Peyer's patch (tissue), 4 donors: ENCODE measurements around the gene POPDC2. TPM values are rescaled to one million over a fixed set of nuclear protein-coding genes. Genes with fewer than 3 reads are reported as not detected.

Experiments
- DNase-seq, 3 donors: peaks; one replicate each; pipeline ENCODE4 v3.0.0-alpha.2; 2017 to 2019
- H3K27ac ChIP-seq, 4 donors: fragments of 200-600 bp; sonication (generic); one replicate each; pipeline ENCODE4 v1.5.1; 2016 to 2019
- H3K27me3 ChIP-seq, 2 donors: fragments of 200-600 bp; sonication (generic); one replicate each; pipeline ENCODE4 v1.5.1; 2019
- H3K36me3 ChIP-seq, 3 donors: fragments of 200-600 bp; sonication (generic); one replicate each; pipeline ENCODE4 v1.5.1; 2016 to 2019
- H3K4me1 ChIP-seq, 4 donors: fragments of 200-600 bp; sonication (generic); one replicate each; pipeline ENCODE4 v1.5.1; 2016 to 2019
- H3K4me3 ChIP-seq, 4 donors: fragments of 200-600 bp; sonication (generic); 1 replicate in 3 of 4; 2 replicates in 1 of 4; pipeline ENCODE4 v1.5.1; 2016 to 2019; ENCODE audit warnings: mild to moderate bottlenecking in 1 of 4
- H3K9me3 ChIP-seq, 4 donors: fragments of 200-600 bp; sonication (generic); one replicate each; pipeline ENCODE4 v1.5.1; 2016 to 2019; ENCODE audit warnings: mild to moderate bottlenecking in 1 of 4
- POLR2A ChIP-seq, 2 donors: fragments of 450-650 bp; IDR thresholded peaks; one replicate each; pipeline ENCODE4 v1.5.1; 2017; ENCODE audit warnings: antibody characterized with exemption in 2 of 2, mild to moderate bottlenecking in 2 of 2, moderate library complexity in 2 of 2
- total RNA-seq, 4 donors: library from RNA; depleted of rRNA; stranded (reverse); fragments of >200 nt; gene quantifications; one replicate each; pipeline ENCODE4 v1.1.0, GENCODE V29; 2016
- TF ChIP-seq, protein P1 (sequence below), 6 experiments: fragments of 450-650 bp in 4 of 6; fragments of 200-600 bp in 2 of 6; sonication (generic) in 1 of 6; IDR thresholded peaks; one replicate each; pipeline ENCODE4 v1.5.1; 2017 to 2019; ENCODE audit warnings: antibody characterized with exemption in 6 of 6, mild to moderate bottlenecking in 3 of 6, moderate library complexity in 1 of 6

POPDC2 gene, protein sequence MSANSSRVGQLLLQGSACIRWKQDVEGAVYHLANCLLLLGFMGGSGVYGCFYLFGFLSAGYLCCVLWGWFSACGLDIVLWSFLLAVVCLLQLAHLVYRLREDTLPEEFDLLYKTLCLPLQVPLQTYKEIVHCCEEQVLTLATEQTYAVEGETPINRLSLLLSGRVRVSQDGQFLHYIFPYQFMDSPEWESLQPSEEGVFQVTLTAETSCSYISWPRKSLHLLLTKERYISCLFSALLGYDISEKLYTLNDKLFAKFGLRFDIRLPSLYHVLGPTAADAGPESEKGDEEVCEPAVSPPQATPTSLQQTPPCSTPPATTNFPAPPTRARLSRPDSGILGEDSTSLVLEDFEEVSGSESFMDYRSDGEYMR
- 1 to 10 TPM; 3.0 to 8.3 (median 6.3) TPM for total RNA-seq

DNA sequence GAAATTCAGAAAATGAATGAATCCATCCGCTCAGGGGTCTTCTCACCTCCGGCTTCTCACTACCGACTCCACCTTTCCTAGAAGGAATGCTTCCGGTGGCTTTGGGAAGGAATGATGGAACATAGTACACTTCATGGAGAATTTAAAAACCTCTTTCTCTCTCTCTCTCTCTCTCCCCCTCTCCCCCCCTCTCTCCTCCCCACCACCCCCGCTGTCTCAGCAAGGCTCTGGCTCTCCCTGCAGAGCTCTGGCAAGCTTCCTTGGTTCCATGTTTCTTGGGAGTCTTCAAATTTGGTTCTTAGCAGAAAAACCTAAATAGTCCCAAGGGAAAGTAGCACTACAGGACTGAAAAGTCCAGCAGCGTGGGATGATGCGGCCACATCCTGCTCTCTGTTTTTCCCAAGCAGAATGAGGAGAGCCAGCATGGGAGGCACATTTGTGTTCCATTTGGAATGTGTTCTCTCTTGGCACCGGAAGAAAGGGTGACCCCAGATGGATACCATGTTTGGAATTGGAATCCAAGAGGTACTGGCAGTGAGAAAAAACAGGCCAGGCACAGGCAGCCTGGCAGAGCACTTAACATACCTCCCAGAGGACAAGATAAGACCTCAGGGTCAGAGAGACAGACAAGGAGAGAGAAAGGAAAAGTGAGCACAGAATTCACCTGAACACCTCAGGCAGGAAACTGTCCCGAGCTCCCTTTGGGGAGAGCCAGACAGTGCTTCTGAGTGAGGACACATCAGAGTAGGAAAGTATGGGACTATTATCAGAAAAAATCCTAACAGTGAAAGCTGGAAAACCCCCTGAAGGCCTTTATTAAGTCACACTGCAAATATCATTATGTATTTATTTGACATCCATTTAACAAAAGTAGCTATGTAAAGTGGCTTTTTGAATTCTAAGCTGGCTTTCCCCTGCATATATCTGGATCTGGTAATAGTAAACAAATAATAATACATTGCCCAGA, at the start of gene POPDC2:
POPDC2 (minus strand) TSS at position 116 of the 967 bp plus-strand sequence. CDS start 166 bp downstream, outside the sequence.
- no peaks in the 10 kb centered on the region for H3K36me3 ChIP-seq
- TF ChIP-seq, protein P1, sequence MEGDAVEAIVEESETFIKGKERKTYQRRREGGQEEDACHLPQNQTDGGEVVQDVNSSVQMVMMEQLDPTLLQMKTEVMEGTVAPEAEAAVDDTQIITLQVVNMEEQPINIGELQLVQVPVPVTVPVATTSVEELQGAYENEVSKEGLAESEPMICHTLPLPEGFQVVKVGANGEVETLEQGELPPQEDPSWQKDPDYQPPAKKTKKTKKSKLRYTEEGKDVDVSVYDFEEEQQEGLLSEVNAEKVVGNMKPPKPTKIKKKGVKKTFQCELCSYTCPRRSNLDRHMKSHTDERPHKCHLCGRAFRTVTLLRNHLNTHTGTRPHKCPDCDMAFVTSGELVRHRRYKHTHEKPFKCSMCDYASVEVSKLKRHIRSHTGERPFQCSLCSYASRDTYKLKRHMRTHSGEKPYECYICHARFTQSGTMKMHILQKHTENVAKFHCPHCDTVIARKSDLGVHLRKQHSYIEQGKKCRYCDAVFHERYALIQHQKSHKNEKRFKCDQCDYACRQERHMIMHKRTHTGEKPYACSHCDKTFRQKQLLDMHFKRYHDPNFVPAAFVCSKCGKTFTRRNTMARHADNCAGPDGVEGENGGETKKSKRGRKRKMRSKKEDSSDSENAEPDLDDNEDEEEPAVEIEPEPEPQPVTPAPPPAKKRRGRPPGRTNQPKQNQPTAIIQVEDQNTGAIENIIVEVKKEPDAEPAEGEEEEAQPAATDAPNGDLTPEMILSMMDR (IDR thresholded peaks at IDR 0.05), result no peak
- no peak for TF ChIP-seq POLR2A (IDR thresholded peaks at IDR 0.05)
- H3K27ac ChIP-seq, result peak within 1 kb of the TSS in 2 of 4 donors; percentile 15 to 51
- no peaks in the 10 kb centered on the region for H3K27me3 ChIP-seq
- DNase-seq, result no peak
- peak within 1 kb of the TSS in 1 of 4 donors; percentile 30 for H3K4me3 ChIP-seq
- no peaks in the 10 kb centered on the region for H3K9me3 ChIP-seq
- no peaks in the 10 kb centered on the region for H3K4me1 ChIP-seq

GRCh38 chr3:119703820-119704531, 43.6 kb upstream of the POPDC2 start:
- peaks cover 0 to 14% (median 6%) of the 10 kb centered on the region in 4 donors for H3K4me1 ChIP-seq
- H3K9me3 ChIP-seq, result no peaks in the 10 kb centered on the region
- no peak overlapping the region for H3K4me3 ChIP-seq
- H3K27me3 ChIP-seq, result no peaks in the 10 kb centered on the region
- TF ChIP-seq, protein P1 (IDR thresholded peaks at IDR 0.05), result no peak
- TF ChIP-seq POLR2A (IDR thresholded peaks at IDR 0.05), result no peak
- DNase-seq, result no peak
- no peak overlapping the region for H3K27ac ChIP-seq
- no peaks in the 10 kb centered on the region for H3K36me3 ChIP-seq

DNA sequence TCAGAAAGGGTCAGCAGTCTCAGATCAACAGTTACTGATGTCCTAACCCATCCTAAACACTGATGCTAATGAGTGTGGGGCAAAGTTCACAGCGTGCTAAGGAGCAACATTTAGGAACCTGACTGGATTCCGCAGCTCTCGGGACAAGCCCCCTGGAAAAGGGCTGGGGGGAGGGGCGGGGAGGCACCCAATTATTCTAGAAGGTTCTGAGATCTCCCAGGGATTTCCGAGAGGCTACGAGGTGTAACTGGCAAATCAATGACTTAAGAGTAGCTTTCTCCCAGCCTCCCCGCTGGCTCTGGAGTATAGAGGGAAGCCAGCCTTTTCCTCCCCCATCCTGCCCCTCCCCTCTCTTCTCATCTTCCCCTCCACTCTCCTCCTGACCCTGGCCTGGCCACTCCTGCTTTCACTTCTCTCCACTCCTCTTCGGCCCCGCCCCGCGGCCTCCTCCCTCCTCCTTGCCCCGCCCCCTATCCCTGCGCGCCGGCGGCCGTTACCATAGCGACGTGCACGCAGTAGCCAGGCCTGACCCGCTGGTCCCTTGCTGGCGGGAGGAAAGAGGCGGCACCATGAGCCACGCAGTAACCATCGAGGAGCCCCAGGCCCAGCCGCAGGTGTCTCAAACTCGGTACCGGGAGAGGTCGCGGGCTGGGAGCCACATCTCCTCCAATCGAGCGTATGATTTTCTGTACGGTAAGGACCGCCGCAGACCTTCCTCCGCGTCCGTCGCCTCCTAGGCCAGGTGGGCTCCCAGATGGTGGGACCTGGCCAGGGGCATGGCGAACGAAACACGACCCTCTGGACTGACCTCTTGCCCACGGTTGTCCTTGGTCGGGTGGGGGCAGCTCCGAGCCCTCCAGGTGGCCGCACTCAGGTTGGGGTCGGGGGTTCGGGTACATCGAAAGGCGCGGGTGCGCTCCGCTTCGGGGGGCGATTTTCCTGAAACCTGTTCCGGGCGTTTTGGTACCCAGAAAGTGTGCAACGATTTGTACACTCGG, 42.4 kb upstream of the POPDC2 start, which contains the start of gene CFAP91:
CFAP91 (plus strand) TSS at position 493 of the 998 bp plus-strand sequence; CDS start at position 570, 77 bp downstream.
- peak; percentile 97 to 99 (median 97) for DNase-seq
- Histone ChIP-seq H3K4me1 (peaks cover 0 to 14% (median 6%) of the 10 kb centered on the region in 4 donors), H3K9me3 (no peaks in the 10 kb centered on the region), H3K4me3 (peak within 1 kb of the TSS; percentile 27 to 57 (median 49)), H3K27me3 (no peaks in the 10 kb centered on the region), H3K36me3 (no peaks in the 10 kb centered on the region), H3K27ac (peak within 1 kb of the TSS in 2 of 4 donors; percentile 55 to 69)
- TF ChIP-seq, protein P1 (IDR thresholded peaks at IDR 0.05), result peak in 1 of 6 experiments; percentile 7
- peak in 1 of 2 donors; percentile 18 for TF ChIP-seq POLR2A (IDR thresholded peaks at IDR 0.05)

DNA sequence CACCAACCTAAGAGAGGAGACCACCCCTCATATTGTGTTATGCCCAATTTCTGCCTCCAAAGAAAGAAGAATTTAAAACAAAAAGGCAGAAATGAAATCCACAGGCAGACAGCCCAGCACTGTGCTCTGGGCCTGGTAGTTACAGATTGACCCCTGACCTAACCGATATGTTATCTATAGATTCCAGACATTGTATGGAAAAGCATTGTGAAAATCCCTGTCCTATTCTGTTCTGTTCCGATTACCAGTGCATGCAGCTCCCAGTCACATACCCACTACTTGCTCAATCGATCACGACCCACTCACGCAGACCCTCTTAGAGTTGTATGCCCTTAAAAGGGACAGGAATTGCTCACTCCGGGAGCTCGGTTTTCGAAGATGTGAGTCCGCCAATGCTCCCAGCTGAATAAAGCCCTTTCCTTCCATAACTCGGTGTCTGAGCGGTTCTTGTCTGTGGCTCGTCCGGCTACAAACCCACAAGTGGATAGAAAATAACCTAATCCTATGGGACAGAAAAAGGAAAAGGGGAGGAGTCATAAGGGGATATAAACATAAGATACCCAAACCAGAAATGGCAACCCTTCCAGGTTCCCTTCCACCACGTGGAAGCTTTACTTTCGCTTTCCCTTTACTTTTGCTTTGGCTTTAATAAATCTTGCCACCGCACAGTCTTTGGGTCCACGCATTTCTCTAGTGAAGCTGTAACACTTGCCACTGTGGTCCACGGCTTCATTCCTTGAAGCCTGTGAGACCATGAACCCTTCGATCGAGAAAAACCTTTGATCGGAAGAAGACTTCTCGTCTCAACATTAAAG, 40.7 kb upstream of the POPDC2 start:
- H3K27me3 ChIP-seq, result no peaks in the 10 kb centered on the region
- TF ChIP-seq, protein P1 (IDR thresholded peaks at IDR 0.05), result no peak
- TF ChIP-seq POLR2A (IDR thresholded peaks at IDR 0.05), result no peak
- no peak for DNase-seq
- peak overlapping the region in 1 of 4 donors; percentile 3 for H3K27ac ChIP-seq
- peaks cover 0 to 14% (median 6%) of the 10 kb centered on the region in 4 donors for H3K4me1 ChIP-seq
- no peaks in the 10 kb centered on the region for H3K36me3 ChIP-seq
- no peak overlapping the region for H3K4me3 ChIP-seq
- no peaks in the 10 kb centered on the region for H3K9me3 ChIP-seq
